ENCODE measurements around the gene FADS3.

FADS3 gene

DNA sequence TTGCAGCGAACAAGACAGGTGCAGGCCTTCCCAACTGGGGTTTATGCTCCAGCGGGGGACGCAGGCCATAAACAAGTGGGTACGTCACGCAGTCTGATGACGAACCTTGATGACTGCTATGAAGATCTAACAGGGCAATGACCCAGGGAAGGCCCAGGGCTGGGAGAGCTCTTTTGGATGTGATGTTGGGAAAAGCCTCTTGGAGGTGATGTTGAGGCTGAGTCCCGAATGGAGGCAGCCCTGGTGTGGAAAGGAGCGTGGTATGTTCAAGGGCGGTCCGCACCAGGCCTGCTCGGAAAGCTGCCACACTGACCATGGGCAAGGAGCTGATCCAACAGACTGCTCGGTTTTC is 57.4 kb downstream of the FADS3 start:
- in situ Hi-C loops (cut with HindIII; ENCODE audit: low sequenced_read_pairs), result no loop called here
- no peak for DNase-seq (ENCODE audit: low read depth, low spot score)
- no peak overlapping the region for H3K4me3 ChIP-seq (ENCODE audit: low read depth, low read length)
- TF ChIP-seq, protein P1, sequence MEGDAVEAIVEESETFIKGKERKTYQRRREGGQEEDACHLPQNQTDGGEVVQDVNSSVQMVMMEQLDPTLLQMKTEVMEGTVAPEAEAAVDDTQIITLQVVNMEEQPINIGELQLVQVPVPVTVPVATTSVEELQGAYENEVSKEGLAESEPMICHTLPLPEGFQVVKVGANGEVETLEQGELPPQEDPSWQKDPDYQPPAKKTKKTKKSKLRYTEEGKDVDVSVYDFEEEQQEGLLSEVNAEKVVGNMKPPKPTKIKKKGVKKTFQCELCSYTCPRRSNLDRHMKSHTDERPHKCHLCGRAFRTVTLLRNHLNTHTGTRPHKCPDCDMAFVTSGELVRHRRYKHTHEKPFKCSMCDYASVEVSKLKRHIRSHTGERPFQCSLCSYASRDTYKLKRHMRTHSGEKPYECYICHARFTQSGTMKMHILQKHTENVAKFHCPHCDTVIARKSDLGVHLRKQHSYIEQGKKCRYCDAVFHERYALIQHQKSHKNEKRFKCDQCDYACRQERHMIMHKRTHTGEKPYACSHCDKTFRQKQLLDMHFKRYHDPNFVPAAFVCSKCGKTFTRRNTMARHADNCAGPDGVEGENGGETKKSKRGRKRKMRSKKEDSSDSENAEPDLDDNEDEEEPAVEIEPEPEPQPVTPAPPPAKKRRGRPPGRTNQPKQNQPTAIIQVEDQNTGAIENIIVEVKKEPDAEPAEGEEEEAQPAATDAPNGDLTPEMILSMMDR (IDR thresholded peaks at IDR 0.05; ENCODE audit: low read depth, low read length), result no peak

DNA sequence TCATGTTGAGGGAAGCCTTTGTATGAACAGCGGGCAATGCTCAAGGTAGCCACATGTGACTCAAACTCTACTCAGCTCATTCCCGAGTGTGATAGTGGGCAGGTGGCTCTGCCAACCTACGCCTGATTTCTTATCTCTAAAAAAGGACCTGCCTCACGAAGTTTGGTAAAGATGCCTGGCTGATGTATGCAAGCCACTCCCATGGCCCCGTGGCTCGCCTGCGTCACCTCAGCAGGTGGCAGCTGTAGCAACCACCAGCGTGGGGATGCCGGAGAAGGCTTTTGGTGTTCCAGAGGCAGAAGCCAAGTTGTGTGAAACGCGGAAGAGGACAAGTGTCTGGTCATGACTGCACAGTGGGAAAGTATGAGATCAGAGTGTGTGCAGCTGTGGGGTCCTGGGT is 57.9 kb downstream of the FADS3 start:
- TF ChIP-seq, protein P1 (IDR thresholded peaks at IDR 0.05; ENCODE audit: low read depth, low read length), result no peak
- no peak overlapping the region for H3K4me3 ChIP-seq (ENCODE audit: low read depth, low read length)
- no peak for DNase-seq (ENCODE audit: low read depth, low spot score)
- in situ Hi-C loops (cut with HindIII; ENCODE audit: low sequenced_read_pairs), result no loop called here

GRCh38 chr11:61832754-61833153 is 58.6 kb downstream of the FADS3 start:
- TF ChIP-seq, protein P1 (IDR thresholded peaks at IDR 0.05; ENCODE audit: low read depth, low read length), result no peak
- in situ Hi-C loops (cut with HindIII; ENCODE audit: low sequenced_read_pairs), result no loop called here
- DNase-seq (ENCODE audit: low read depth, low spot score), result no peak
- H3K4me3 ChIP-seq (ENCODE audit: low read depth, low read length), result no peak overlapping the region

DNA sequence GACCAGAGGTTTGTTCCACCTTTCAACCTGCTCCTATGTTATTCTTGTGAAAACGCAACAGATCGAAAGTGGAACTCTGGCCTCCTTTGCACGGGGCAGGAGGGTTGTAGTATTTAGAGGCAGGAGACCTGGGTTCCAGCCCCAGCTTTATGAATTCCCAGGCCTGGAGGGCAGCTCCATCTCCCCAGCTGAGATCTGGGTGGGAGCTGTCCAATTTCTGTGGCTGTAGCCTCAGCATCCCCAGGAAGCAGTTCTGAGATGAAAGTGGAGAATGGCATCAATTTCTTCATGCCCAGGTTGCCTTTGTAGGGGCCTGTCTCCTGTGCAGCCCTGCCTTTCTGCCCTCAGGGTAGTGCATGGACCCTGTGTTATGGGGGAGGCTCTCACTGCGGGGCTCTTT is 59.1 kb downstream of the FADS3 start:
- no peak for DNase-seq (ENCODE audit: low read depth, low spot score)
- in situ Hi-C loops (cut with HindIII; ENCODE audit: low sequenced_read_pairs), result no loop called here
- TF ChIP-seq, protein P1 (IDR thresholded peaks at IDR 0.05; ENCODE audit: low read depth, low read length), result no peak
- no peak overlapping the region for H3K4me3 ChIP-seq (ENCODE audit: low read depth, low read length)

DNA sequence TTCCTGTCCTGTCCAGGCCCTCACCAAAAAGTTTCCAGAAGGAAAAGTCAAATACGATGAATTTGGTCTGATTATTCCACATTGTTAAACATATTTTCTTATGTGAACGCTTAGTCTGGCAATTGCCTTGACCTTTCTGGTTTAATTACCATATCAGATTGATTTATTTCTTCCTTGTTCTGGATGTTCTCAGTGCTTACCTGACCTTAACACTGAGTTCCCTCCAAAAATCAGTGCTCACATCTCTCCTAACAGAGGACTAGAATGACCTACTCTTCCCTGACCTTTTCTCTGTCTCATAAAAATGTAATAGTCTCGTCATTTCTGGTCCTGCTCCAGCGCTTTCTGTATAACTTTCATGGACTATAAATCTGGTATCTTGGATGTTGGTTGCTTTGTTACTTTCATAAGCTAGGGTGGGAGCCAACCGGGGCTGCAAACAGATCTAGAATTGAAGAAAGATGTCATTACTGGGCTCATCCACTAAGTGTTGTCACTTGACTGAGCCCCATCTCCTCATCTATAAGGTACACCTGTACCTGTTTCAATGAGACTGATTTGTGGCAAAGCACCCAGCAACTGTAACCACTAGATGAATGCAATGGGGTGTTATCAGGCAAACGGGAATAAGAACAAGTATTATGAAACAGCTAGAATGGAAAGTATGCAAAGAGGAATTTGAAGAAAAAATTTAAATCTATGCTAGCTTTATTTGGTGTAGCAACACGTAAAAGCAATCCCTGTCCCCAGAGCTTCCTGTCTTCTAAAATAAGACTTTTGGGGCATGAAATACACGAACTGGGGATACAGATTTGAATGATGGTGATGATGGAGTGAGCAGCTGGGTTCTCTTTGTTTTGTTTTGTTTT is 60.9 kb downstream of the FADS3 start:
- peak overlapping the region; percentile 83 for H3K4me3 ChIP-seq (ENCODE audit: low read depth, low read length)
- in situ Hi-C loops (cut with HindIII; ENCODE audit: low sequenced_read_pairs), result no loop called here
- no peak for DNase-seq (ENCODE audit: low read depth, low spot score)
- TF ChIP-seq, protein P1 (IDR thresholded peaks at IDR 0.05; ENCODE audit: low read depth, low read length), result no peak

DNA sequence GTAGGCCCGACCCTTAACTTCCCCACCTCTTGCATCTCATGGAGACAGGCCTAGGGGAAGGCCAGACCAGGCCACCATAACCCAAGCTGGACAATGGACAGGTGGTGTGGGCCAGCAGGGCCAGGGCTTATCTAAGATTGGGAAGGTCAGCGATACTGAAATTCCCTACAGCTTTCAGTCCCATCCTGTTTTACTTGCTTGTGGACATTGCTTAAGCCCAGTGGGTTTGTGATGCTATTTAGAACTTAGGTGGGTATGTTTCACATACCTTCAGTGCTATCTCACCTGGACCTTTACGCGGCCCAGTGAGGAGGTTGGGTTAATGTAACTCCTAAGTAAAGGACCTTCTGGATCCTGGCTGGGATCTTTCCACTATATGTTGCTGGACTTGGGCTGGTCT is 61.5 kb downstream of the FADS3 start:
- peak overlapping the region; percentile 83 for H3K4me3 ChIP-seq (ENCODE audit: low read depth, low read length)
- in situ Hi-C loops (cut with HindIII; ENCODE audit: low sequenced_read_pairs), result no loop called here
- DNase-seq (ENCODE audit: low read depth, low spot score), result no peak
- TF ChIP-seq, protein P1 (IDR thresholded peaks at IDR 0.05; ENCODE audit: low read depth, low read length), result no peak
